CD4-positive, alpha-beta T cell treated with Interleukin-1 beta for 1 hour (primary cell): ENCODE data around the gene OR7C1.
"Not testable (repeated sequence)": the region's sequence is repeated elsewhere in the genome, so short reads cannot be mapped to it uniquely, and the experiment has no call there.

ENCODE experiments used
- DNase-seq, 2 donors: peaks; one replicate each; pipeline ENCODE4 v3.0.0-alpha.2; 2020 to 2022

OR7C1 gene

GRCh38 chr19:14783410-14783998 lies 51.5 kb downstream of the OR7C1 start:
- peak in 1 of 2 donors; percentile 24 for DNase-seq

GRCh38 chr19:14782626-14783409 lies 52.2 kb downstream of the OR7C1 start:
- no peak for DNase-seq

GRCh38 chr19:14781713-14782536 lies 53.1 kb downstream of the OR7C1 start:
- not testable (repeated sequence) for DNase-seq

GRCh38 chr19:14780622-14781225 lies 54.3 kb downstream of the OR7C1 start:
- not testable (repeated sequence) for DNase-seq

GRCh38 chr19:14779151-14779550 lies 55.8 kb downstream of the OR7C1 start:
- no peak for DNase-seq

- not testable (repeated sequence) for DNase-seq
Measured at GRCh38 chr19:14778110-14778845, 56.7 kb downstream of the OR7C1 start, which contains the start of gene ADGRE2. ADGRE2 (minus strand) TSS chr19:14778560; CDS start chr19:14776756, 1,804 bp downstream.

GRCh38 chr19:14777645-14778044 lies 57.3 kb downstream of the OR7C1 start:
- DNase-seq: not testable (repeated sequence)

- peak in 1 of 2 donors; percentile 42 for DNase-seq
Measured at GRCh38 chr19:14775869-14776586, 59.0 kb downstream of the OR7C1 start.

- not testable (repeated sequence) for DNase-seq
Measured at GRCh38 chr19:14775326-14775725, 59.7 kb downstream of the OR7C1 start.

- DNase-seq: no peak
Measured at GRCh38 chr19:14774373-14774772, 60.6 kb downstream of the OR7C1 start.

- DNase-seq: not testable (repeated sequence)
Measured at GRCh38 chr19:14773722-14774121, 61.3 kb downstream of the OR7C1 start.

- no peak for DNase-seq
Measured at GRCh38 chr19:14772995-14773394, 62.0 kb downstream of the OR7C1 start.

GRCh38 chr19:14772467-14772866 lies 62.5 kb downstream of the OR7C1 start:
- DNase-seq: no peak

- DNase-seq: no peak
Measured at GRCh38 chr19:14770944-14771839, 63.8 kb downstream of the OR7C1 start.

- no peak for DNase-seq
Measured at GRCh38 chr19:14770136-14770535, 64.8 kb downstream of the OR7C1 start.

- no peak for DNase-seq
Measured at GRCh38 chr19:14769201-14769600, 65.8 kb downstream of the OR7C1 start.

GRCh38 chr19:14768001-14768400 lies 67.0 kb downstream of the OR7C1 start:
- no peak for DNase-seq

GRCh38 chr19:14767466-14767971 lies 67.5 kb downstream of the OR7C1 start:
- DNase-seq: no peak

GRCh38 chr19:14765841-14766240 lies 69.1 kb downstream of the OR7C1 start:
- not testable (repeated sequence) for DNase-seq

- DNase-seq: not testable (repeated sequence)
Measured at GRCh38 chr19:14765403-14765802, 69.6 kb downstream of the OR7C1 start.
